K562 (cell line): ENCODE measurements around the gene DMD. TPM values are rescaled to one million over a fixed set of nuclear protein-coding genes. Genes with fewer than 3 reads are reported as not detected.

Source experiments
- ATAC-seq: fragments of 200-7000 bp; cut with Tn5 transposase; 3 replicates; pipeline ENCODE4 v1.9.1; 2020; ENCODE audit warnings: moderate library complexity
- BruUV-seq: library from RNA; stranded (reverse); fragments of 400-500 nt; replicated peaks from 2 replicates; lab custom pipeline; 2021; lab: Mats Ljungman, UMichigan
- CTCF ChIA-PET: fragments of 300-600 bp; formaldehyde crosslinking; extraction: SDS; loops from one replicate; lab custom pipeline; 2021; ENCODE audit warnings: low intra/inter-chr PET ratio; lab: Yijun Ruan, JAX
- POLR2A ChIA-PET: fragments of 300-600, 350-650 bp; sonication (Branson Sonifier 250); formaldehyde crosslinking; extraction: SDS; loops from one replicate; lab custom pipeline; 2021; ENCODE audit warnings: antibody characterized with exemption, inconsistent platforms; lab: Yijun Ruan, JAX
- DNase-seq, 4 experiments: peaks; one replicate each; pipeline versions ENCODE4 v3.0.0 to v3.0.0-alpha.2; 2011 to 2018; ENCODE audit warnings: low spot score in 3 of 4, mixed read lengths in 3 of 4; ENCODE audit errors: extremely low read depth in 1 of 4
- FAIRE-seq: peaks from 2 replicates; lab custom pipeline; 2011; peaks lifted over from hg19 to GRCh38; lab: Jason Lieb, UNC
- H2AFZ ChIP-seq: 2 replicates; pipeline ENCODE4 v1.6.0; 2011; ENCODE audit warnings: low read depth, low read length, control low read depth, inconsistent platforms
- H3K27ac ChIP-seq: fragments of 200-600 bp; 3 replicates; pipeline ENCODE4 v1.8.0; 2011; ENCODE audit warnings: low read depth, mild to moderate bottlenecking, control low read depth, inconsistent platforms, low read length, moderate library complexity, mixed read lengths; ENCODE audit errors: extremely low read depth
- H3K27me3 ChIP-seq, 2 experiments: fragments of 300-600 bp in 1 of 2; 2 replicates in 1 of 2; 3 replicates in 1 of 2; pipeline versions ENCODE4 v1.6.0 to v1.8.0; 2011; ENCODE audit warnings: inconsistent platforms in 2 of 2, low read length in 2 of 2, mild to moderate bottlenecking in 1 of 2, mixed read lengths in 1 of 2, moderate library complexity in 1 of 2; ENCODE audit not compliant: control insufficient read depth in 2 of 2, insufficient read depth in 2 of 2
- H3K36me3 ChIP-seq: fragments of 300-600 bp; 3 replicates; pipeline ENCODE4 v1.8.0; 2011; ENCODE audit warnings: mild to moderate bottlenecking, low read length, inconsistent platforms; ENCODE audit not compliant: control insufficient read depth, insufficient read depth
- H3K4me1 ChIP-seq, 2 experiments: fragments of 200-600 bp in 1 of 2; replicated peaks in 1 of 2; 2 replicates in 1 of 2; 3 replicates in 1 of 2; pipeline versions ENCODE4 v1.5.1 to v1.8.0; 2011; ENCODE audit warnings: inconsistent platforms in 2 of 2, low read length in 2 of 2, mild to moderate bottlenecking in 1 of 2, mixed read lengths in 1 of 2, moderate library complexity in 1 of 2; ENCODE audit not compliant: control insufficient read depth in 2 of 2, insufficient read depth in 2 of 2
- H3K4me2 ChIP-seq: 2 replicates; pipeline ENCODE4 v1.6.1; 2011; ENCODE audit warnings: low read length, control low read depth, inconsistent platforms, mixed read lengths; ENCODE audit not compliant: insufficient read depth
- H3K4me3 ChIP-seq: fragments of 200-600 bp; sonication (generic), shearing (Covaris generic); 2 replicates; pipeline ENCODE4 v1.5.1; 2016; ENCODE audit warnings: control low read depth, inconsistent platforms
- H3K79me2 ChIP-seq: fragments of 200-600 bp; 3 replicates; pipeline ENCODE4 v1.8.0; 2011; ENCODE audit warnings: low read length, inconsistent platforms; ENCODE audit not compliant: control insufficient read depth, insufficient read depth
- H3K9ac ChIP-seq, 2 experiments: 2 replicates each; pipeline versions ENCODE4 v1.6.0 to v1.6.1; 2011; ENCODE audit warnings: low read depth in 2 of 2, low read length in 2 of 2, control low read depth in 1 of 2, inconsistent platforms in 1 of 2, mild to moderate bottlenecking in 1 of 2, mixed read lengths in 1 of 2; ENCODE audit not compliant: insufficient read depth in 1 of 2
- H3K9me1 ChIP-seq: one replicate; pipeline ENCODE4 v1.6.0; 2011; ENCODE audit warnings: inconsistent platforms, mild to moderate bottlenecking, low read length, moderate library complexity; ENCODE audit not compliant: control insufficient read depth, insufficient read depth
- H3K9me3 ChIP-seq: replicated peaks from 2 replicates; pipeline ENCODE4 v1.5.1; 2011; ENCODE audit warnings: low read depth, low read length, inconsistent platforms; ENCODE audit not compliant: control insufficient read depth, insufficient read depth
- H4K20me1 ChIP-seq: replicated peaks from 2 replicates; pipeline ENCODE4 v1.6.1; 2011; ENCODE audit warnings: low read length, inconsistent platforms, mixed read lengths; ENCODE audit not compliant: control insufficient read depth, insufficient read depth
- CCNT2 ChIP-seq: IDR thresholded peaks from 2 replicates; pipeline ENCODE4 v1.6.1; 2011; ENCODE audit warnings: borderline replicate concordance, low read depth, mild to moderate bottlenecking, moderate library complexity, mixed read lengths, low read length; ENCODE audit not compliant: insufficient read length; ENCODE audit errors: extremely low read depth
- ELF2 ChIP-seq: fragments of 250-450 bp; sonication (Bioruptor Pico); IDR thresholded peaks from 2 replicates; pipeline ENCODE4 v1.5.0; 2021; ENCODE audit warnings: mild to moderate bottlenecking
- GABPA ChIP-seq: fragments of 200-800 bp; sonication (Bioruptor generic); conservative IDR thresholded peaks from 2 replicates; pipeline ENCODE4 v1.6.1; 2016; ENCODE audit warnings: low read depth, missing genetic modification characterization, missing compliant biosample characterization
- GATAD2A ChIP-seq: fragments of 450-650 bp; IDR thresholded peaks from 2 replicates; pipeline ENCODE4 v1.6.1; 2017
- HCFC1 ChIP-seq: IDR thresholded peaks from 2 replicates; pipeline ENCODE4 v1.6.1; 2012; ENCODE audit warnings: low read depth, low read length, improper control_type of control experiment
- HMBOX1 ChIP-seq: sonication (generic); IDR thresholded peaks from 2 replicates; pipeline ENCODE4 v1.6.1; 2016
- IRF1 ChIP-seq: sonication (generic); formaldehyde crosslinking; IDR thresholded peaks from 2 replicates; pipeline ENCODE4 v1.8.0; 2022; ENCODE audit warnings: missing genetic modification reagents, mild to moderate bottlenecking, borderline replicate concordance
- MAX ChIP-seq: sonication (generic); formaldehyde crosslinking; IDR thresholded peaks from 2 replicates; pipeline ENCODE4 v1.9.0; 2022; ENCODE audit warnings: mild to moderate bottlenecking, missing genetic modification reagents
- RBM34 ChIP-seq: fragments of 200-400 bp; formaldehyde crosslinking; IDR thresholded peaks from 2 replicates; pipeline ENCODE4 v1.6.1; 2018; ENCODE audit warnings: low read length, borderline replicate concordance; ENCODE audit not compliant: insufficient read depth
- THRAP3 ChIP-seq: fragments of 450-650 bp; IDR thresholded peaks from 2 replicates; pipeline ENCODE4 v1.6.1; 2016; ENCODE audit warnings: mild to moderate bottlenecking, inconsistent platforms, borderline replicate concordance
- ZBED1 ChIP-seq: IDR thresholded peaks from 2 replicates; pipeline ENCODE4 v1.6.1; 2014
- ZBTB33 ChIP-seq: sonication (generic); formaldehyde crosslinking; IDR thresholded peaks from 2 replicates; pipeline ENCODE4 v1.8.1; 2023; ENCODE audit warnings: mild to moderate bottlenecking, missing genetic modification reagents
- ZBTB49 ChIP-seq: sonication (generic); formaldehyde crosslinking; IDR thresholded peaks from 2 replicates; pipeline ENCODE4 v1.8.0; 2022; ENCODE audit warnings: missing genetic modification reagents, mild to moderate bottlenecking, borderline replicate concordance
- ZNF174 ChIP-seq: fragments of 250-450 bp; sonication (Bioruptor Pico); IDR thresholded peaks from 2 replicates; pipeline ENCODE4 v1.4.0; 2020; ENCODE audit warnings: mild to moderate bottlenecking
- ZNF23 ChIP-seq: fragments of 250-450 bp; sonication (Bioruptor Pico); IDR thresholded peaks from 2 replicates; pipeline ENCODE4 v1.4.0; 2020; ENCODE audit warnings: mild to moderate bottlenecking
- ZNF644 ChIP-seq: fragments of 200-800 bp; sonication (Bioruptor generic); IDR thresholded peaks from 2 replicates; pipeline ENCODE4 v1.6.1; 2016; ENCODE audit warnings: low read depth, missing genetic modification characterization, missing compliant biosample characterization
- ZNF79 ChIP-seq: fragments of 250-450 bp; sonication (Bioruptor Pico); IDR thresholded peaks from 2 replicates; pipeline ENCODE4 v1.4.0; 2020; ENCODE audit warnings: low read depth, mild to moderate bottlenecking, moderate library complexity
- WGBS: fragments of 100-300 bp; shearing (Covaris generic); methylation state at CpG from one replicate; pipeline ENCODE4 v1.1.6; 2016; ENCODE audit warnings: low coverage, mixed read lengths; ENCODE audit not compliant: insufficient coverage; ENCODE audit errors: missing lambda C conversion rate; 5-methylcytosine and 5-hydroxymethylcytosine counted together
- in situ Hi-C: fragments of 300-500 bp; cut with MboI; formaldehyde crosslinking; loops from 4 replicates; pipeline ENCODE4 v1.15.0; 2018; ENCODE audit warnings: inconsistent platforms, mixed read lengths
- intact Hi-C: fragments of 100-400 bp; cut with micrococcal nuclease; formaldehyde crosslinking; loops from 2 replicates; pipeline ENCODE4 v1.14.2; 2022
- polyA plus RNA-seq, 8 experiments: library from polyadenylated mRNA; depleted of rRNA in 4 of 8; stranded (reverse) in 5 of 8; unstranded in 3 of 8; fragments of >200 nt; fragmentation: Nextera tagmentation in 2 of 8; fragmentation: Illumina TruSeq in 1 of 8; extraction: Ambion mirVana in 2 of 8; extraction: Trizol in 1 of 8; gene quantifications; 2 replicates each; pipeline versions ENCODE4 v1.2.1 to v1.2.3, GENCODE V29; 2011 to 2014; ENCODE audit warnings: inconsistent platforms in 1 of 8, missing spikeins in 1 of 8
- total RNA-seq, 7 experiments: library from RNA; depleted of rRNA in 6 of 7; stranded (reverse); fragments of >200 nt in 6 of 7; fragmentation: Illumina TruSeq in 2 of 7; extraction: Trizol in 2 of 7; gene quantifications; 2 replicates each; pipeline versions ENCODE4 v1.2.1 to v1.2.3, GENCODE V29; 2011 to 2021; ENCODE audit warnings: low replicate concordance in 1 of 7

DMD gene
- total and polyA plus RNA-seq, 9 of the 15 experiments (the other 6 are each of a cell fraction or from before 2014, with no cell fraction given): 3.8 to 20.4 (median 11.4) TPM

GRCh38 chrX:32026772-32027171 lies 1184.6 kb downstream of the DMD start:
- H3K4me3 ChIP-seq: no peak overlapping the region
- H3K27ac ChIP-seq: no peak overlapping the region
- DNase-seq: no peak
- no peak overlapping the region for H2AFZ ChIP-seq
- H3K9me1 ChIP-seq: no peaks in the 10 kb centered on the region
- CTCF ChIA-PET: no interaction called here
- no peaks in the 10 kb centered on the region for H3K79me2 ChIP-seq
- in situ Hi-C loops (no loop called here), intact Hi-C loops (no loop called here)
- H3K4me1 ChIP-seq: no peaks in the 10 kb centered on the region
- H3K4me2 ChIP-seq: no peak overlapping the region
- TF ChIP-seq HMBOX1 (no peak), ZNF644 (tag) (no peak), ZBTB49 (CRISPR knock-in tag) (no peak), CCNT2 (no peak), ZNF79 (CRISPR knock-in tag) (no peak), GATAD2A (no peak), MAX (no peak), ZNF23 (CRISPR knock-in tag) (no peak), RBM34 (no peak), ZBED1 (no peak), THRAP3 (no peak), GABPA (no peak), IRF1 (CRISPR knock-in tag) (no peak), ZBTB33 (CRISPR knock-in tag) (no peak), HCFC1 (no peak), ZNF174 (CRISPR knock-in tag) (no peak), ELF2 (no peak)
- TF ChIP-seq, all 486 proteins: peak for 0
- BruUV-seq: no TSS peak
- Histone ChIP-seq H3K9ac (no peak overlapping the region), H3K9me3 (no peaks in the 10 kb centered on the region), H4K20me1 (no peaks in the 10 kb centered on the region), H3K27me3 (no peaks in the 10 kb centered on the region), H3K36me3 (no peaks in the 10 kb centered on the region)
- POLR2A ChIA-PET: no interaction called here
- ATAC-seq: no peak
- WGBS: 0% methylated on average over 1 of the region's 3 CpGs
- no peak for FAIRE-seq
